Measurements from ENCODE around the gene MTHFS. TPM values are rescaled to one million over a fixed set of nuclear protein-coding genes. Genes with fewer than 3 reads are reported as not detected.

MTHFS gene
- total RNA-seq, 1 donor from 2014 or later: 8.4 TPM

DNA sequence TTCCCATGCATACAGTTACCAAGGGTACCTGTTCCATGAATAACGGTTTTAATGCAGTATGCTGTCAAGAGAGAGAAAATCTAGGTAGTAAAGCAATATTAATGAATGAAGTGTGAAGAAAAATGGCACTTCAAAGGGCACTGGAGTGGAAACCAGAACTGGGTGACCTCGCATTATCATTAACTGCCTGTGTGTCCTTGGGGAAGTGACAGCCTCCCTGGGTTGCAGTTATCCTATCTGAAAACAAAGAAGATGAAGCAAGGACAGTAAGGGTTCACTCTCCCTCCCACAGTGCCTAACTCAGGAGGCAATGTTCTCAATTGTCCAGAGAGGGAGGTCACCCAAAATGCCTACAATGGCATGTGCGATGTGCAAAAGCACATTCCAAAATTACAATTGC lies 15.1 kb downstream of the MTHFS start:
- Histone ChIP-seq H3K4me1 (ENCODE audit: control insufficient read depth in 3 of 3, insufficient read depth in 3 of 3, low read length in 3 of 3) (no peaks in the 10 kb centered on the region), H3K9me3 (ENCODE audit: control insufficient read depth in 3 of 3, low read length in 3 of 3) (peaks cover 0 to 4% (median 3%) of the 10 kb centered on the region in 3 donors), H3K27me3 (ENCODE audit: control insufficient read depth in 3 of 3, insufficient read depth in 3 of 3, low read length in 3 of 3) (no peaks in the 10 kb centered on the region), H3K4me3 (ENCODE audit: low read length in 3 of 3) (no peak overlapping the region), H3K27ac (ENCODE audit: low read depth, low read length) (no peak overlapping the region), H3K36me3 (ENCODE audit: control insufficient read depth in 3 of 3, insufficient read depth in 3 of 3, low read length in 3 of 3) (peaks cover 6 to 18% (median 8%) of the 10 kb centered on the region in 3 donors), H3K9ac (ENCODE audit: low read depth in 1 of 3, low read length in 3 of 3) (no peak overlapping the region)

- H3K4me3 ChIP-seq (ENCODE audit: low read length in 3 of 3): no peak overlapping the region
- H3K4me1 ChIP-seq (ENCODE audit: control insufficient read depth in 3 of 3, insufficient read depth in 3 of 3, low read length in 3 of 3): no peaks in the 10 kb centered on the region
- H3K9ac ChIP-seq (ENCODE audit: low read depth in 1 of 3, low read length in 3 of 3): no peak overlapping the region
- H3K27me3 ChIP-seq (ENCODE audit: control insufficient read depth in 3 of 3, insufficient read depth in 3 of 3, low read length in 3 of 3): no peaks in the 10 kb centered on the region
- peaks cover 6 to 18% (median 8%) of the 10 kb centered on the region in 3 donors for H3K36me3 ChIP-seq (ENCODE audit: control insufficient read depth in 3 of 3, insufficient read depth in 3 of 3, low read length in 3 of 3)
- H3K9me3 ChIP-seq (ENCODE audit: control insufficient read depth in 3 of 3, low read length in 3 of 3): peaks cover 0 to 4% (median 3%) of the 10 kb centered on the region in 3 donors
- no peak overlapping the region for H3K27ac ChIP-seq (ENCODE audit: low read depth, low read length)
Observed at GRCh38 chr15:79881254-79881653, 15.6 kb downstream of the MTHFS start.

DNA sequence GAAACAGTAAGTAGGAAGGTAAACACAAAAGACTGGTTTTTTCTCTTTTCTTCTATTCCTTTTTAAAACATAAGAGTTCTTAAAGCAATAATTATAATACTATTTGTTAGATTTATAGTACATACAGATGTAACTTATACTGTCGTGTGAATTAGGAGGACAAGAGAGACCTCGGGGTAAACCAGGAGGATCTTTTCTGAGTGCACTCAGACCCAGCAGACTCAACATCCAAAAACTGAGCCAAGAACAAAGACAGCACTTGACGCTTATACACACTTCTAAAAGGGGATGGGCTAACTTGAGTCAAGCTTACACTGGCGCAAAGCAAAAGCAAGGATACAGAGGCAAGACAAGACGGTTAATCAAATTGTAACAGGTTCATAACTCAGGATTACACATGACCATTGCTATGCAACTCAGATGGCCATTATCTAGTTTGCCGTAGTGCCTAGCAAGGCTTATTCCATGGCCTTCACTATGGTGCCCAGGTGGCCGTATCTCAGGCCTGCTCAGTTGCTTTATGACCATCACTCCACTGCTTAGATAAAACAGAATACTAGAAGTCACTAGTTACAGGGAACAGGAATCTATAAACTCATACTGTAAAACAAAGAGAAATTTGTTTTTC lies 18.6 kb downstream of the MTHFS start:
- Histone ChIP-seq H3K27me3 (ENCODE audit: control insufficient read depth in 3 of 3, insufficient read depth in 3 of 3, low read length in 3 of 3) (no peaks in the 10 kb centered on the region), H3K9ac (ENCODE audit: low read depth in 1 of 3, low read length in 3 of 3) (no peak overlapping the region), H3K4me3 (ENCODE audit: low read length in 3 of 3) (no peak overlapping the region), H3K9me3 (ENCODE audit: control insufficient read depth in 3 of 3, low read length in 3 of 3) (peaks cover 3 to 7% (median 4%) of the 10 kb centered on the region in 3 donors), H3K4me1 (ENCODE audit: control insufficient read depth in 3 of 3, insufficient read depth in 3 of 3, low read length in 3 of 3) (no peaks in the 10 kb centered on the region), H3K27ac (ENCODE audit: low read depth, low read length) (no peak overlapping the region), H3K36me3 (ENCODE audit: control insufficient read depth in 3 of 3, insufficient read depth in 3 of 3, low read length in 3 of 3) (peaks cover 4 to 10% (median 5%) of the 10 kb centered on the region in 3 donors)

DNA sequence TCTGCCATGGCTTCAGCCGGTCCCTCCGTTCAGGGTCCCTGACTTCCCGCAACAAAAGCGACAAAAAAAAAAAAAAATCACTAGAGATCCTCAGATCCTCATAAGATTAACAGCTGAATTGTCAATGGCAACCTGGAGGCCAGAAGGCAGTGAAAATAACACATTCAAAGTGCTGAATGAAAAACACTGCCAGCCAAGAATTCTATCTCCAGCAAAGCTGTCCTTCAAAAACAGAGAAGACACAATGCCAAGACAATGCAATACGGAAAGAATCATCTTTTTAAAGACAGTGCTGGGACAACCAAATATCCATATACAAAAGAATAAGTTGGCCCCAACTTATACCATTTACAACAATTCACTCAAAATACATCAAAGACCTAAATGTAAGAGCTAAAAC lies 21.6 kb downstream of the MTHFS start:
- H3K27ac ChIP-seq (ENCODE audit: low read depth, low read length): no peak overlapping the region
- H3K9me3 ChIP-seq (ENCODE audit: control insufficient read depth in 3 of 3, low read length in 3 of 3): peaks cover 3 to 7% (median 4%) of the 10 kb centered on the region in 3 donors
- peaks cover 0 to 10% (median 6%) of the 10 kb centered on the region in 3 donors for H3K36me3 ChIP-seq (ENCODE audit: control insufficient read depth in 3 of 3, insufficient read depth in 3 of 3, low read length in 3 of 3)
- peaks cover 0 to 4% (median 0%) of the 10 kb centered on the region in 3 donors for H3K4me1 ChIP-seq (ENCODE audit: control insufficient read depth in 3 of 3, insufficient read depth in 3 of 3, low read length in 3 of 3)
- H3K9ac ChIP-seq (ENCODE audit: low read depth in 1 of 3, low read length in 3 of 3): no peak overlapping the region
- no peaks in the 10 kb centered on the region for H3K27me3 ChIP-seq (ENCODE audit: control insufficient read depth in 3 of 3, insufficient read depth in 3 of 3, low read length in 3 of 3)
- H3K4me3 ChIP-seq (ENCODE audit: low read length in 3 of 3): no peak overlapping the region

- Histone ChIP-seq H3K36me3 (ENCODE audit: control insufficient read depth in 3 of 3, insufficient read depth in 3 of 3, low read length in 3 of 3) (peaks cover 0 to 10% (median 6%) of the 10 kb centered on the region in 3 donors), H3K27me3 (ENCODE audit: control insufficient read depth in 3 of 3, insufficient read depth in 3 of 3, low read length in 3 of 3) (no peaks in the 10 kb centered on the region), H3K4me3 (ENCODE audit: low read length in 3 of 3) (no peak overlapping the region), H3K27ac (ENCODE audit: low read depth, low read length) (no peak overlapping the region), H3K9ac (ENCODE audit: low read depth in 1 of 3, low read length in 3 of 3) (no peak overlapping the region), H3K4me1 (ENCODE audit: control insufficient read depth in 3 of 3, insufficient read depth in 3 of 3, low read length in 3 of 3) (peaks cover 0 to 4% (median 0%) of the 10 kb centered on the region in 3 donors), H3K9me3 (ENCODE audit: control insufficient read depth in 3 of 3, low read length in 3 of 3) (peaks cover 3 to 7% (median 4%) of the 10 kb centered on the region in 3 donors)
Observed at GRCh38 chr15:79874242-79874641, 22.6 kb downstream of the MTHFS start.

DNA sequence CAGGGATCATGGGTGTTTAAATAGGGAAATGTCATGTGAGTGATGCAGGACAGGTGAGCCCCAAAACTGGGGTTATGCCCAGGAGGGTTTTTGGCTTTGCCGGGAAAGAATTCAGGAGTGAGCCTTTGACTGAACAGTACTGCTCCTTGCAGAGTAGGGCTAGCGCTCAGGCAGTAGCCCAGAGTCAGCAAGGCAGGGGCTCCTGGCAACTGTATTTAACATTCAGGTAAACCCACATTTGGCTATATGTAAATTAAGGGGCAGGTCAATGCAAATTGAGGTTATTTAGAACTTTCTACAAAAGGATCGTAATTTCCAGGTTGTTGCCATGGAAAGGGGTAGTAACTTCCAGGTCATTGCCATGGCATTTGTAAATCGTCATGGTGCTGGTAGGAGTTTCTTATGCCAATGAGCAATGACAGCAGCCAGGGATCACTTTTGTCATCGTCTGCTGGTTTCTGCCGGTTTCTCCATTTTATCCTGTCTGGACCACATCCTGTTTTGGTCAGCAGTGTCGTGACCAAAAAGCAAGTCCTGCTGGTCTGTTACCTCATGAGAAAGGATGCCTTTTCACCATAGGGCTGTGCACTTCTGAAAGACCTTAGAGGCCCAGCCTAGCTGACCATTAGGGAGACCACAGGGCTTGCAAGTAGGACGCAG lies 24.3 kb downstream of the MTHFS start:
- H3K36me3 ChIP-seq (ENCODE audit: control insufficient read depth in 3 of 3, insufficient read depth in 3 of 3, low read length in 3 of 3): peaks cover 0 to 10% (median 6%) of the 10 kb centered on the region in 3 donors
- H3K4me1 ChIP-seq (ENCODE audit: control insufficient read depth in 3 of 3, insufficient read depth in 3 of 3, low read length in 3 of 3): peaks cover 0 to 4% (median 0%) of the 10 kb centered on the region in 3 donors
- no peaks in the 10 kb centered on the region for H3K27me3 ChIP-seq (ENCODE audit: control insufficient read depth in 3 of 3, insufficient read depth in 3 of 3, low read length in 3 of 3)
- H3K27ac ChIP-seq (ENCODE audit: low read depth, low read length): no peak overlapping the region
- H3K9me3 ChIP-seq (ENCODE audit: control insufficient read depth in 3 of 3, low read length in 3 of 3): peaks cover 0 to 4% (median 3%) of the 10 kb centered on the region in 3 donors
- no peak overlapping the region for H3K4me3 ChIP-seq (ENCODE audit: low read length in 3 of 3)
- H3K9ac ChIP-seq (ENCODE audit: low read depth in 1 of 3, low read length in 3 of 3): no peak overlapping the region

GRCh38 chr15:79868554-79868953 lies 28.3 kb downstream of the MTHFS start:
- Histone ChIP-seq H3K27ac (ENCODE audit: low read depth, low read length) (no peak overlapping the region), H3K27me3 (ENCODE audit: control insufficient read depth in 3 of 3, insufficient read depth in 3 of 3, low read length in 3 of 3) (no peaks in the 10 kb centered on the region), H3K4me1 (ENCODE audit: control insufficient read depth in 3 of 3, insufficient read depth in 3 of 3, low read length in 3 of 3) (peaks cover 0 to 4% (median 0%) of the 10 kb centered on the region in 3 donors), H3K9ac (ENCODE audit: low read depth in 1 of 3, low read length in 3 of 3) (no peak overlapping the region), H3K4me3 (ENCODE audit: low read length in 3 of 3) (no peak overlapping the region), H3K36me3 (ENCODE audit: control insufficient read depth in 3 of 3, insufficient read depth in 3 of 3, low read length in 3 of 3) (peaks cover 5% of the 10 kb centered on the region in 3 donors), H3K9me3 (ENCODE audit: control insufficient read depth in 3 of 3, low read length in 3 of 3) (no peaks in the 10 kb centered on the region)

GRCh38 chr15:79863886-79864285 lies 32.9 kb downstream of the MTHFS start:
- Histone ChIP-seq H3K27ac (ENCODE audit: low read depth, low read length) (no peak overlapping the region), H3K27me3 (ENCODE audit: control insufficient read depth in 3 of 3, insufficient read depth in 3 of 3, low read length in 3 of 3) (no peaks in the 10 kb centered on the region), H3K4me3 (ENCODE audit: low read length in 3 of 3) (no peak overlapping the region), H3K9ac (ENCODE audit: low read depth in 1 of 3, low read length in 3 of 3) (no peak overlapping the region), H3K36me3 (ENCODE audit: control insufficient read depth in 3 of 3, insufficient read depth in 3 of 3, low read length in 3 of 3) (peaks cover 0 to 5% (median 0%) of the 10 kb centered on the region in 3 donors), H3K9me3 (ENCODE audit: control insufficient read depth in 3 of 3, low read length in 3 of 3) (no peaks in the 10 kb centered on the region), H3K4me1 (ENCODE audit: control insufficient read depth in 3 of 3, insufficient read depth in 3 of 3, low read length in 3 of 3) (no peaks in the 10 kb centered on the region)

GRCh38 chr15:79862191-79862590 lies 34.6 kb downstream of the MTHFS start:
- no peak overlapping the region for H3K9ac ChIP-seq (ENCODE audit: low read depth in 1 of 3, low read length in 3 of 3)
- no peaks in the 10 kb centered on the region for H3K4me1 ChIP-seq (ENCODE audit: control insufficient read depth in 3 of 3, insufficient read depth in 3 of 3, low read length in 3 of 3)
- H3K4me3 ChIP-seq (ENCODE audit: low read length in 3 of 3): no peak overlapping the region
- H3K27me3 ChIP-seq (ENCODE audit: control insufficient read depth in 3 of 3, insufficient read depth in 3 of 3, low read length in 3 of 3): no peaks in the 10 kb centered on the region
- H3K9me3 ChIP-seq (ENCODE audit: control insufficient read depth in 3 of 3, low read length in 3 of 3): no peaks in the 10 kb centered on the region
- no peak overlapping the region for H3K27ac ChIP-seq (ENCODE audit: low read depth, low read length)
- H3K36me3 ChIP-seq (ENCODE audit: control insufficient read depth in 3 of 3, insufficient read depth in 3 of 3, low read length in 3 of 3): peaks cover 0 to 5% (median 0%) of the 10 kb centered on the region in 3 donors

DNA sequence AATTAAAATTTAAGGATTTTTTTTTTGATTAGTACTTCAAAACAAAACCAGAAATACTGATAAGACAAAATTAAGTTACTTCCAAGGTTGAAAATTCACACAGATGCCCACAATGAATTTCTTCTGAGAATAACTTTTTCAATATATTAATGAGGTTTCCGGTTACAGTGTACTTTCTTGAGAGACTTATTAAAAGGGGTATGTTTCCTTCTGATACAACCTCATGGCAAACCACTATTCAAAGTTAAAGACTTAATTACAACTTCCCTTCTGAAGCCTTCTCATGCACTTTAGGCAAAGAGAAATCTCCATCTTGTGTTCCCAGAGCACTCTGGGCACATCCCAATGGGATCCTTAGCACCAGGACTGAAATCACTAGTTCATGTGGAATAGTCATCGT lies 36.2 kb downstream of the MTHFS start:
- peaks cover 0 to 3% (median 0%) of the 10 kb centered on the region in 3 donors for H3K36me3 ChIP-seq (ENCODE audit: control insufficient read depth in 3 of 3, insufficient read depth in 3 of 3, low read length in 3 of 3)
- H3K9ac ChIP-seq (ENCODE audit: low read depth in 1 of 3, low read length in 3 of 3): no peak overlapping the region
- no peak overlapping the region for H3K27ac ChIP-seq (ENCODE audit: low read depth, low read length)
- no peaks in the 10 kb centered on the region for H3K4me1 ChIP-seq (ENCODE audit: control insufficient read depth in 3 of 3, insufficient read depth in 3 of 3, low read length in 3 of 3)
- H3K27me3 ChIP-seq (ENCODE audit: control insufficient read depth in 3 of 3, insufficient read depth in 3 of 3, low read length in 3 of 3): no peaks in the 10 kb centered on the region
- no peaks in the 10 kb centered on the region for H3K9me3 ChIP-seq (ENCODE audit: control insufficient read depth in 3 of 3, low read length in 3 of 3)
- H3K4me3 ChIP-seq (ENCODE audit: low read length in 3 of 3): no peak overlapping the region

Measured in skeletal muscle tissue (tissue), 4 donors.